DND-41 (cell line): ENCODE data around the gene PADI2.

ENCODE experiments used
- EZH2 ChIP-seq: IDR thresholded peaks from 3 replicates; pipeline ENCODE4 v1.6.1; 2012; ENCODE audit warnings: borderline replicate concordance, low read depth, mild to moderate bottlenecking, moderate library complexity, low read length, inconsistent platforms; ENCODE audit not compliant: severe bottlenecking
- TF ChIP-seq, protein P1 (sequence below): IDR thresholded peaks from 2 replicates; pipeline ENCODE4 v1.5.1; 2012; ENCODE audit warnings: borderline replicate concordance, low read length, moderate library complexity, mild to moderate bottlenecking; ENCODE audit not compliant: poor library complexity, severe bottlenecking; ENCODE audit errors: extremely low read depth

DNA sequence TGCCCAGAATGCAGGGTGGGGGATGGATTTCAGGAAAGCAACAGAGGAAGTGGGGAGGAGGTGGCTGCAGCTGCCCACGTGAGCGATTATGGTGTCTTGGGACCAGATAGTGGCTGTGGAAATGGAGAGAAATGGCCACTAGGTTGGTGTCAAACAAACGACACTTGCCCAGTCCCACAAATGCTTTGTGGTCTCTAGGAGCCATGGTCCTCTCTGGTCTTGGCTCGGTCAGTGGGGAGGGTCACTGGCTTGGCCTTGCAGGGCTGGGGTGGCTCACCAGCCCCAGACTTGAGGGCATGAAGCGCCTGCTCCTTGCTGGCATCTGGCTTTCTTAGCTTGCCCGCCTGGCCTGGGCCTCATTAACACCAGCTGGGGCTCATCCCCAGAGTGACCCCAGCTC, 7.2 kb downstream of the PADI2 start:
- TF ChIP-seq, protein P1, sequence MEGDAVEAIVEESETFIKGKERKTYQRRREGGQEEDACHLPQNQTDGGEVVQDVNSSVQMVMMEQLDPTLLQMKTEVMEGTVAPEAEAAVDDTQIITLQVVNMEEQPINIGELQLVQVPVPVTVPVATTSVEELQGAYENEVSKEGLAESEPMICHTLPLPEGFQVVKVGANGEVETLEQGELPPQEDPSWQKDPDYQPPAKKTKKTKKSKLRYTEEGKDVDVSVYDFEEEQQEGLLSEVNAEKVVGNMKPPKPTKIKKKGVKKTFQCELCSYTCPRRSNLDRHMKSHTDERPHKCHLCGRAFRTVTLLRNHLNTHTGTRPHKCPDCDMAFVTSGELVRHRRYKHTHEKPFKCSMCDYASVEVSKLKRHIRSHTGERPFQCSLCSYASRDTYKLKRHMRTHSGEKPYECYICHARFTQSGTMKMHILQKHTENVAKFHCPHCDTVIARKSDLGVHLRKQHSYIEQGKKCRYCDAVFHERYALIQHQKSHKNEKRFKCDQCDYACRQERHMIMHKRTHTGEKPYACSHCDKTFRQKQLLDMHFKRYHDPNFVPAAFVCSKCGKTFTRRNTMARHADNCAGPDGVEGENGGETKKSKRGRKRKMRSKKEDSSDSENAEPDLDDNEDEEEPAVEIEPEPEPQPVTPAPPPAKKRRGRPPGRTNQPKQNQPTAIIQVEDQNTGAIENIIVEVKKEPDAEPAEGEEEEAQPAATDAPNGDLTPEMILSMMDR = no peak
- no peak for TF ChIP-seq EZH2
